WTC11 (cell line): ENCODE measurements around the gene LINC00237.

Experiments
- CBFB ChIP-seq: sonication (generic); formaldehyde crosslinking; IDR thresholded peaks from 2 replicates; pipeline ENCODE4 v1.8.1; 2022; ENCODE audit warnings: mild to moderate bottlenecking, low read depth, missing genetic modification reagents
- ESRRA ChIP-seq: sonication (generic); formaldehyde crosslinking; IDR thresholded peaks from 2 replicates; pipeline ENCODE4 v1.8.1; 2022; ENCODE audit warnings: mild to moderate bottlenecking, missing genetic modification reagents, borderline replicate concordance
- FOXJ3 ChIP-seq: sonication (generic); formaldehyde crosslinking; IDR thresholded peaks from 2 replicates; pipeline ENCODE4 v1.9.0; 2021; ENCODE audit warnings: missing genetic modification reagents, mild to moderate bottlenecking, borderline replicate concordance
- FOXK1 ChIP-seq: sonication (generic); formaldehyde crosslinking; IDR thresholded peaks from 2 replicates; pipeline ENCODE4 v1.8.0; 2022; ENCODE audit warnings: mild to moderate bottlenecking, moderate library complexity, missing genetic modification reagents
- FOXP1 ChIP-seq: sonication (generic); formaldehyde crosslinking; IDR thresholded peaks from 2 replicates; pipeline ENCODE4 v1.8.0; 2022; ENCODE audit warnings: missing genetic modification reagents, mild to moderate bottlenecking, moderate library complexity, borderline replicate concordance
- JUN ChIP-seq: sonication (generic); formaldehyde crosslinking; IDR thresholded peaks from 2 replicates; pipeline ENCODE4 v1.8.0; 2023; ENCODE audit warnings: mild to moderate bottlenecking, missing genetic modification reagents
- MXD4 ChIP-seq: fragments of 250-450 bp; sonication (Bioruptor Pico); IDR thresholded peaks from 2 replicates; pipeline ENCODE4 v1.8.0; 2021; ENCODE audit warnings: mild to moderate bottlenecking, moderate library complexity, borderline replicate concordance
- SOX15 ChIP-seq: fragments of 250-450 bp; sonication (Bioruptor Pico); IDR thresholded peaks from 2 replicates; pipeline ENCODE4 v1.9.0; 2021; ENCODE audit warnings: mild to moderate bottlenecking
- SP1 ChIP-seq: sonication (generic); formaldehyde crosslinking; conservative IDR thresholded peaks from 2 replicates; pipeline ENCODE4 v1.8.1; 2022; ENCODE audit warnings: missing genetic modification reagents
- TCF7 ChIP-seq: sonication (generic); formaldehyde crosslinking; IDR thresholded peaks from 2 replicates; pipeline ENCODE4 v1.8.0; 2022; ENCODE audit warnings: mild to moderate bottlenecking, low read depth, missing genetic modification reagents, moderate library complexity
- TP53 ChIP-seq: sonication (generic); formaldehyde crosslinking; IDR thresholded peaks from 2 replicates; pipeline ENCODE4 v1.8.1; 2023; ENCODE audit warnings: mild to moderate bottlenecking, missing genetic modification reagents
- TF ChIP-seq, protein P1 (sequence below): fragments of 200-600 bp; IDR thresholded peaks from 2 replicates; pipeline ENCODE4 v1.8.0; 2022; ENCODE audit warnings: antibody characterized with exemption
- TF ChIP-seq, protein P2 (sequence below): sonication (generic); formaldehyde crosslinking; IDR thresholded peaks from 2 replicates; pipeline ENCODE4 v1.8.1; 2023; ENCODE audit warnings: mild to moderate bottlenecking, missing genetic modification reagents, borderline replicate concordance
- TF ChIP-seq, protein P3 (sequence below): sonication (generic); formaldehyde crosslinking; IDR thresholded peaks from 2 replicates; pipeline ENCODE4 v1.8.0; 2022; ENCODE audit warnings: mild to moderate bottlenecking, missing genetic modification reagents

DNA sequence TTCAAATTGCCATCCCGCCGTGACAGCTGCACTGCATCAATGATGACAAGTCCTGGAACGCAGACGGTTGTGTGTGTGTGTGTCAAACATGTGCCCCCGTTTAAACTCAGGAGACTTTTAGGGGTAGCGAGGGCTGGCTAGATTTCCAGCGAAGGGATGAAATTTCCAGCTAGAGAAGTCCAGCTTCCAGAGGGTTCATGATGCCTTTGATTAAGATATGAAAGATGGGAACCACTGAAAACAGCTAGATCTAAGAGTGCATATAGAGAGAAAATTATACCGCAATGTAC is 20.4 kb upstream of the LINC00237 start:
- TF ChIP-seq, protein P1, sequence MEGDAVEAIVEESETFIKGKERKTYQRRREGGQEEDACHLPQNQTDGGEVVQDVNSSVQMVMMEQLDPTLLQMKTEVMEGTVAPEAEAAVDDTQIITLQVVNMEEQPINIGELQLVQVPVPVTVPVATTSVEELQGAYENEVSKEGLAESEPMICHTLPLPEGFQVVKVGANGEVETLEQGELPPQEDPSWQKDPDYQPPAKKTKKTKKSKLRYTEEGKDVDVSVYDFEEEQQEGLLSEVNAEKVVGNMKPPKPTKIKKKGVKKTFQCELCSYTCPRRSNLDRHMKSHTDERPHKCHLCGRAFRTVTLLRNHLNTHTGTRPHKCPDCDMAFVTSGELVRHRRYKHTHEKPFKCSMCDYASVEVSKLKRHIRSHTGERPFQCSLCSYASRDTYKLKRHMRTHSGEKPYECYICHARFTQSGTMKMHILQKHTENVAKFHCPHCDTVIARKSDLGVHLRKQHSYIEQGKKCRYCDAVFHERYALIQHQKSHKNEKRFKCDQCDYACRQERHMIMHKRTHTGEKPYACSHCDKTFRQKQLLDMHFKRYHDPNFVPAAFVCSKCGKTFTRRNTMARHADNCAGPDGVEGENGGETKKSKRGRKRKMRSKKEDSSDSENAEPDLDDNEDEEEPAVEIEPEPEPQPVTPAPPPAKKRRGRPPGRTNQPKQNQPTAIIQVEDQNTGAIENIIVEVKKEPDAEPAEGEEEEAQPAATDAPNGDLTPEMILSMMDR: no peak
- TF ChIP-seq, protein P2, sequence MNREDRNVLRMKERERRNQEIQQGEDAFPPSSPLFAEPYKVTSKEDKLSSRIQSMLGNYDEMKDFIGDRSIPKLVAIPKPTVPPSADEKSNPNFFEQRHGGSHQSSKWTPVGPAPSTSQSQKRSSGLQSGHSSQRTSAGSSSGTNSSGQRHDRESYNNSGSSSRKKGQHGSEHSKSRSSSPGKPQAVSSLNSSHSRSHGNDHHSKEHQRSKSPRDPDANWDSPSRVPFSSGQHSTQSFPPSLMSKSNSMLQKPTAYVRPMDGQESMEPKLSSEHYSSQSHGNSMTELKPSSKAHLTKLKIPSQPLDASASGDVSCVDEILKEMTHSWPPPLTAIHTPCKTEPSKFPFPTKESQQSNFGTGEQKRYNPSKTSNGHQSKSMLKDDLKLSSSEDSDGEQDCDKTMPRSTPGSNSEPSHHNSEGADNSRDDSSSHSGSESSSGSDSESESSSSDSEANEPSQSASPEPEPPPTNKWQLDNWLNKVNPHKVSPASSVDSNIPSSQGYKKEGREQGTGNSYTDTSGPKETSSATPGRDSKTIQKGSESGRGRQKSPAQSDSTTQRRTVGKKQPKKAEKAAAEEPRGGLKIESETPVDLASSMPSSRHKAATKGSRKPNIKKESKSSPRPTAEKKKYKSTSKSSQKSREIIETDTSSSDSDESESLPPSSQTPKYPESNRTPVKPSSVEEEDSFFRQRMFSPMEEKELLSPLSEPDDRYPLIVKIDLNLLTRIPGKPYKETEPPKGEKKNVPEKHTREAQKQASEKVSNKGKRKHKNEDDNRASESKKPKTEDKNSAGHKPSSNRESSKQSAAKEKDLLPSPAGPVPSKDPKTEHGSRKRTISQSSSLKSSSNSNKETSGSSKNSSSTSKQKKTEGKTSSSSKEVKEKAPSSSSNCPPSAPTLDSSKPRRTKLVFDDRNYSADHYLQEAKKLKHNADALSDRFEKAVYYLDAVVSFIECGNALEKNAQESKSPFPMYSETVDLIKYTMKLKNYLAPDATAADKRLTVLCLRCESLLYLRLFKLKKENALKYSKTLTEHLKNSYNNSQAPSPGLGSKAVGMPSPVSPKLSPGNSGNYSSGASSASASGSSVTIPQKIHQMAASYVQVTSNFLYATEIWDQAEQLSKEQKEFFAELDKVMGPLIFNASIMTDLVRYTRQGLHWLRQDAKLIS (CRISPR knock-in tag): no peak
- TF ChIP-seq TCF7 (CRISPR knock-in tag): no peak
- no peak for TF ChIP-seq TP53
- no peak for TF ChIP-seq CBFB
- TF ChIP-seq, protein P3, sequence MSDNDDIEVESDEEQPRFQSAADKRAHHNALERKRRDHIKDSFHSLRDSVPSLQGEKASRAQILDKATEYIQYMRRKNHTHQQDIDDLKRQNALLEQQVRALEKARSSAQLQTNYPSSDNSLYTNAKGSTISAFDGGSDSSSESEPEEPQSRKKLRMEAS (CRISPR knock-in tag): no peak
- no peak for TF ChIP-seq SOX15 (CRISPR knock-in tag)
- TF ChIP-seq SP1 (CRISPR knock-in tag): no peak
- no peak for TF ChIP-seq FOXP1 (CRISPR knock-in tag)
- TF ChIP-seq MXD4 (CRISPR knock-in tag): no peak
- no peak for TF ChIP-seq FOXJ3 (CRISPR knock-in tag)
- TF ChIP-seq ESRRA (CRISPR knock-in tag): no peak
- TF ChIP-seq JUN (CRISPR knock-in tag): no peak
- TF ChIP-seq FOXK1 (CRISPR knock-in tag): no peak
